ENCODE data around the gene SRXN1. TPM values are rescaled to one million over a fixed set of nuclear protein-coding genes. Genes with fewer than 3 reads are reported as not detected.
"Not testable (repeated sequence)": the region's sequence is repeated elsewhere in the genome, so short reads cannot be mapped to it uniquely, and the experiment has no call there.

SRXN1 gene
- total RNA-seq: 49.6 and 73.4 TPM in 2 replicates

DNA sequence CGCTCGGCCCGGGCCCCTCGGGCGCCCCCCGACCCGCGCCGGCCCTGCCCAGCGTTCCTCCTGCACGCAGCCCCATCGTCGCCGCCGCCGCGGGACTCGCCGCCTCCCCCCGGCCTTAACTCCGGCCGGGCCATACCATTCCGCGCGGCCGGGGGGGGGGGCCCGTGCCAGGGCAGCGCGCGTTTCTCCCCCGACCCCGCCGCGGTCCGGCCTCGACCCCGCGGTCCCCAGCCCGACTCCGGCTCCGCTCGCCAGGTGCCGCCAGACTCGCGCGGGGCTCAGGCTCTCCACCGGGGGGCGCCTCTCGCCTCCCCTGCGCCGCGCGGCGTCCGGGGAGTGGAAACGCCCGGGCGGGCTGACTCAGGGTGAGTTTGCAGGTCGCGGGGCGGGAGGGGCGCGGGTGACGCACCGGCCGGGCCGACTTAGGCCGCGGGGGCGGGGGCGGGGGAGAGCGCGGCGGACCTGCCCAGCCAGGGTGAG, at the start of gene SRXN1:
Gene SRXN1, minus strand, starts transcription at position 91 of the 480 bp plus-strand sequence. Its CDS starts 15 bp downstream, at position 76.
- no peak for DNase-seq (ENCODE audit: extremely low read depth, low read depth, low spot score)

DNA sequence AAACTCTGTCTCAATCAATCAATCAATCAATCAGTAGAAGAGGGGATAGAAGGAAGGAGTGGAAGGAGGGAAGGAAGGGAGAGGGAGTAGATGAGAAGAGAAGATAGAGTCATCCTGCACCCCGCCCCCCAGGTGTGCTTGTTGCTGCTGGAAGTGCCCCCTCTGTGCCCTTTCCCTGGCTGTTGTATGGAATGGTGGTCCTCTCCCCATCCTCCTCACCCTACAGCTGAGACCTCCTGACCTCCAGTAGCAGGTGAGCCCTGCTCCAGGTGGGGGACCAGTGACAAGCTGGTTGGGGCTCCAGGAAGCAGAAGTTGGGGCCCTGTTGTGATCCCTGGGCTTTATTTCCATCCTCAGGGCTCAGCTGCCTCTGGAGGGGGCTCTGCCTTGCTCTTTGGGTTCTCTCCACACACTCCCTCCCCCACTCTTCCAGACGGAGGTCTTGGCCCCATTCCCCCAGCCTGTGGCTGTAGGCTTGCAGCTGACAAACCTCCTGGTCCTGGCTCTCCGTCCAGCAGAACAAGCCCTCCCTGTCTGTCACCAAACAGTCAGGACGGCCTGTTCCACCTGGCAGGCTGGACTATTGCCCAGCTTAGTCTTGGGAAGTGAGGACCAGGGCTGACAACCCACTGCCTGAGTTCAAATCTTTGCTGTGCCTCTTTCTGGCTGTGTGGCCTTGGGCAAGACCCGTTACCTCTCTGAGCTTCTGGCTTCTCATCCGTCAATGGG, 48.6 kb upstream of the SRXN1 start:
- DNase-seq (ENCODE audit: extremely low read depth, low read depth, low spot score): no peak

DNA sequence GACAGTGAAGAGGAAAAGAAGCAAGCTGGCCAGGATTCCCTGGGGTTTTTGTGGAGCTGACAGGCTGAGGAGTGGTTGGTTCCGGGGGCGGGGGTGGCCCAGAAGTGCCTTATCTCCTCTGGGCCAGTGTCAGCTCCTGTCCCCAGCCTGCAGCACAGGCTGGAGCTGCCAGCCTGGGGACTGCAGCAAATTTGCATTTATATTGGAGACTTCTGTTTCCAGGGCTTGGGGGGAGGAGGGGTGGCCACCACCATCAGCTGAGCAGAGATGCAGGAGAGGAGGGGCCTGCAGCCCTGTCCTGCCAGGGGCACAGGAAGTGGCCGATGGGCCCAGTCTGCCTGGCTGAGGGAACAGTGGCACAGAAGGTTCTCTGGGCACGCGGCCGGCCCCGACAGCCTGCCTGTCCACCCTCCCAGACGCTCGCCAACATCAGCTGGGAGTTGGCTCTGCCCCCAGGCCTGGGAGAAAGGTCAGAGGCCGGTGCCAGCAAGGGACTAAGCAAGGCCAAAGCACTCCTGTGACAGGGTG, 46.9 kb upstream of the SRXN1 start:
- DNase-seq (ENCODE audit: extremely low read depth, low read depth, low spot score): no peak

DNA sequence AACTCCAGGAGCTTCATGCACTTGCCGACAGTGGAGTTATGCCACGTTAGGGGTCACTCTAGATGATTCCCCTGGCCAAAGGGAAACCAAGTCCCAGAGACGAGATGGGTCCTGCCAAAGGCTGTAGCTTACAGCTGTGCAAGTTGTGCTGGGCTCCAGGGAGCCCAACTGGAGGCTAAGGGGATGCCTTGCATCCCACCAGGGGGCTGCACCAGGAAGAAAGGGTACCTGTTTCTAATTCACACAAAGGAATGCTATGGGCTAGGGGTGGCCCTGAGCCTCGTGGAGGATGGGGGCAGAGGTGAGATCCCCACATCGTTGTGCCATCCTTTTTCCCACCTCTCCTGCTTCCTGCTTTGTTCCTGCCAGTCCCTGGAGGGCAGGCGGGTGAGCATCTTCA, 46.3 kb upstream of the SRXN1 start:
- no peak for DNase-seq (ENCODE audit: extremely low read depth, low read depth, low spot score)

DNA sequence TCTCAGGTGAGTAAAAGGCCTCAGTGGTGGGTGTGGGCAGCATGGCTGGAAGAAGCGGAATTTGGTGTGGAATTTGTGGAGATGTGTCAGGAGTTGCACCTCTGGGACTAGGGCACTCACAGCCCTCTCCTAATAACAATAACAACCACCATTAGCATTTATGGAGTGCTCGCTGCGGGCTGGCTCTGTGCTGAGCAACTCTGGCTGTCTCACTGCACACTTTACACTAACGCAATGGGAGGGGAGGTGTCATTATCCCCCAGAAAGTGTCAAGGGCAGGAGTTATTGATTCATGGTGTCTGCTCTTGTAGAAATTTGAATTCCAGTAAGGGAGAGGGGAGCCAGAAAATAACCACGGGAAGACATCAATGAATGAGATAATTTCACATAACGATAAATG, 45.3 kb upstream of the SRXN1 start:
- DNase-seq (ENCODE audit: extremely low read depth, low read depth, low spot score): no peak

DNA sequence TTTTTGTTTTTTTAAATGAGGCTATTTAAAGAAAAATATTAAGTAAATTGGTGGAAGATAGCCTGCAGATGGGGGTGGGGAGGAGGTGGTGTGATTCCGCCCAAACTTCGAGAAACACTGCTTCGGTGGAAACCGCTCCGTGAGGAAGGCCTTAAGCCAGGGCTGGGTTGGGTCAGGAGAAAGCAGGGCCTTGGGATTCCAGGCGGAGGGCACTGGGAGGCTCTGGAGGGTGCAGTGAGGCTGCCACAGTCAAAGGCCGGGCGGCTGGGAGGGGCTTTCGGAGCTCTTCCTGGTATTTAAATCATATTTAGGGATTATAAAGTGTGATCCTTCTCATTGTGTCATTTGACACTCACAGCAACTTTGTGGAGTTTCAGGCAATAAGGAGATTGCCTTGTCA, 44.8 kb upstream of the SRXN1 start:
- no peak for DNase-seq (ENCODE audit: extremely low read depth, low read depth, low spot score)

DNA sequence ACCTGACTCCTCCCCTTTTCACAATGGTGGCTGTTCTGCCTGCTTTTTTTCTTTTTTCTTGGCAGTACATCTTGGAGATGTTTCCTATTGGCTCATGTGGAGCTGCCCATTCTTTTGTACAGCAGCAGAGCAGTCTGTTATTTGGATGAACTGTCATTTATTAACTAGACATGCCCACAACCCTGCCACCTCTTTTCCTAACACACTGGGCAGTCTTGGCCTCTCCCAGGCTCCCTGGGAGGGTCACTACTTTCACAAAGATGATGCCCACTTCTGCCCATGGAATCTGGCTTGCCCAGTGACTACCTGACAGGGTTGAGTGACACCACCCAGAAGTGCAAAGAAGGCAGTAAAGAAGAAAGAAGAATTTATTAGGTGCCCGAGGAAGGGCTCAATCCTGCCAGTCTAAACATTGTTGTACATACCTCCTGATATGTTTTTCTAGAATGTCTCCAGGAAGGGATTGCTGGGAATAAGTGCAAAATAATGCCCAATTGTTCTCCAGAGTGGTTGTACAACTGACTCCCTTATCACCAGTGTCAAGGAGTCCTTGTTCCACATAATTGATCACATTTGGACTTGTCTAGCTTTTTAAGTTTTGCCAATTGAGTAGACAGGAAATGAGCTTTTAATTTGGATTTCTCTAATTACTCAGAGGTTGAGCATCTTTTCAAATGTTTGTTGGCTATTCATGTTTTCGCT, 42.3 kb upstream of the SRXN1 start:
- no peak for DNase-seq (ENCODE audit: extremely low read depth, low read depth, low spot score)

DNA sequence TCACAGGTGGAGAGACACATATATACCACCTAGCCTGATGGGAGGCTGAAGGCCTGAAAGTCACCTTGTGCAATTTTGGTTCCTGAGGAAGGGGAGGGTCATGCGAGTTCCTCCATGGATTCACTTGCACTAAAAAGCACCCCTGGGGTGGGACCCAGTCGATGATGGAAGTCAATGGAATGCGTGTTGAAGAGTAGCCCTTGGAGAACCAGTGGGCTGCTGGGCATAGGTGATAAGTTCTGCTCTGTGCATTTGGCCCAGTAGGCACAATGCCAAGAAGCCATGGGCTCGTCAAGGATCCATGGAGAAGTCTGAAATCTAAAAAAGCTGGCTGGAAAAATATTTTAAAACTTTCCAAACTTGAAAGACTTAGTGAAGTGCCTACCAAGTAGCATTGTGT, 41.5 kb upstream of the SRXN1 start:
- DNase-seq (ENCODE audit: extremely low read depth, low read depth, low spot score): no peak

DNA sequence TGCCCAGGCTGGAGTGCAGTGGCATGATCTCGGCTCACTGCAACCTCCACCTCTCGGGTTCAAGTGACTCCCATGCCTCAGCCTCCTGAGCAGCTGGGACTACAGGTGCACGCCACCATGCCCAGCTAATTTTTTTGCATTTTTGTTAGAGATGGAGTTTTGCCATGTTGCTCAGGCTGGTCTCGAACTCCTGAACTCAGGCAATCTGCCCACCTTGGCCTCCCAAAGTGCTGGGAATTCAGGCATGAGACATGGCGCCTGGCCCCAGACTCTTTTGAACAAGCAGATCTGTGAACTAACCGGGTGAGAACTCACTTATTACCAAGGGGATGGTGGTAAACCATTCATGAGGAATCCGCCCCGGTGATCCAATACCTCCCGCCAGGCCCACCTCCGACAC, 40.8 kb upstream of the SRXN1 start:
- DNase-seq (ENCODE audit: extremely low read depth, low read depth, low spot score): not testable (repeated sequence)

DNA sequence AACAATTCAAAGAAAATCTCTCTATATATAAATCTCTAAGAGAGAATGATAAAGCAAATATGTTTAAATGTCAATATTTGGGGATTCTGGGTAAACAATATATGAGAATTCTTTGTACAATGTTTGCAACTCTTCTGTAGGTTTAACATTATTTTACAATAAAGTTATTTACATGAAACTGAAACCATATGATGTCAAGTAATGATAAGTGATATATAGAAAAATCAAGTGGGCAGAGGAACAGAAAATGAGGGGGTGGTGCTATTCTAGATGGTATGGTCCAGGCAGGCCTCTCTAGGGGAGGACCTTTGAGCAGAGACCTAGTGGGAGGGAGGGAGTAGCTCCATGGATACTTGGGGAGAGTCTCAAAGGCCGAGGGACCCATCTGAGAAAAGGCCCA, 39.0 kb upstream of the SRXN1 start:
- no peak for DNase-seq (ENCODE audit: extremely low read depth, low read depth, low spot score)

DNA sequence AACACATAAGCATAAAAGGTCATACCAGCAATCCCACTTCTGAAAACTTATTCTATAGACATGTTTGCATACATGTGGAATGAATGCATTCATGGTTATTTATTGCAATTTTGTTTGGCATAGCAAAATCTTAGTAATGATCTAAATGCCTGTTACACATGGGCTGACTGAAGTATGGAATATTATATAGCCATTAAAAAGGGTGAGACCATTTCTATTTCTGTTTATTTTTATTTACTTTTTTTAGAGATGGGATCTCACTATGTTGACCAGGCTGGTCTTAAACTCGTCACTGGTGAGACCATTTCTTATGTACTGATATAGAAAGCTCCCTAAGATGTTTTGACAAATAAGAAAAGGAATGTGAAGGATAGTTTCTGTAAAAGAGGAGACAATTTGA, 36.9 kb upstream of the SRXN1 start:
- DNase-seq (ENCODE audit: extremely low read depth, low read depth, low spot score): no peak

DNA sequence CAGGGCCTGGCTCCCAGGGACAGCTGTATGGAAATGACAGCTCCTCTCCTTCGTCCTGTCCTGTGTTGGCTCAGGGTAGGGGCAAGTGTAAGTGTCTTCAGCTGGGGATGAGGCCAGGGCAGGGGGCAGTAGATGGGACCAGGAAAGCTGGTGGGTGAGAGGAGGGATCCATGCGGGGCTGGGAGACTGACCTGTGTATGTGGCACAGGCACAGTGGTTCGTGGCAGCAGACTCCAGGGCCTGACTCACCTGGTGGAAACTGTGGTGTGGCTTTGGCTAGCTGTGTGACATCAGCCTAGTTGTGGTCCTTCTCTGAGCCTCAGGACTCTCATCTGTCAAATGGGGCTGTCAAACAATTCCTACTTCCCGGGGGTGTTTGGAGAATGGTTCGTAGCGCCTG, 36.3 kb upstream of the SRXN1 start:
- no peak for DNase-seq (ENCODE audit: extremely low read depth, low read depth, low spot score)

DNA sequence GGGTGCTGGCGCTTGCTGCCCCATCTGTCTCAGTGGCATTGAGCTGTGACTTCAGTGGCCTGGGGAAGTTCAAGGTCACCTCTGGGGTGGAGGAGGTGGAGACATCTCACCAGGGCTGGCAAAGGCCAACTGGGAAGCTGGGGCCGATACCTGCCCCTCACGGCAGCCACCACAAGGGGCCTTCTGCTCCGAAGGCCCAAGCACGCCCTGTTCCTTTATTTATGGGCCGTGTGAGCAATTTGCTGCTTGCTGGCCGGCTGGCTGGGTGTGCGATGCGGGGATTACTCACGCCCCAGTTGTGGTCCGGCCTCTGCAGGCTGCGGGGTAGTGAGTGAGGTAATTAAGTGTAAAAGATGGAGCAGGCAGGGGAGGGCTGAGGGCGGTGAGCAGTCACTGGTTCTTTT, 35.8 kb upstream of the SRXN1 start:
- no peak for DNase-seq (ENCODE audit: extremely low read depth, low read depth, low spot score)

DNA sequence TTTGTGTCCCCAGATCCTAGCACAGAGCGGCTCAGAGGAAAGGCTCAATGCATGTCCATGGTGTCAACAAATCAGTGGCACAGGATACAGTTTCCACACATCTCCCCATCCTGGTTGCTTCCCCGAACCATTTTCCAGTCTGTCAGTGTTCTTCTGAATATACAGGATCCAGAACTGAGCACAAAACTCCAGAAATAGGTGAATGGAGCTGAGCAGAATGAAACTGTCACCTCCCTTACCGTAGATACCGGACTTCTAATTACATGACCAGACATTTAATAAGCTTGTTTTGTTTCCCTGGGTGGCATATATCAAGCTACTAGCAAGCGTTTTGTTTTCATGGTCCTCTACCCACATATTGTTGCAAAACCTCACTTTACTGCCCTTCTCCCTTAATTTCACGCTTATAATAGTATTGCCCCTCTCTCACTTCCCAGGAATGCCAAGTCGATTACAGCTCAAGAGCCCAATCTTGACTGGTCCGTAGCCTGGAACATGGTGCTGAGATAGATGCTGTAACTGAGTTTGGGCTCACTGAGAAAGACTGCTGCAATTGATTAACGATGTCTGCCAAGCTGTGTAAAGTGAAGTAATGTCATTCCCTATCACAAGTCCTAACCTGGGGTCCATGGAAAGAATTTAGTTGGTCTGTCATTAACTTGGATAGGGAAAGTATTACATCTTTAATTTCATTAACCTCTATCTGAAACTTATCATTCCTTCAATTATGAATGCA, 34.6 kb upstream of the SRXN1 start:
- no peak for DNase-seq (ENCODE audit: extremely low read depth, low read depth, low spot score)

DNA sequence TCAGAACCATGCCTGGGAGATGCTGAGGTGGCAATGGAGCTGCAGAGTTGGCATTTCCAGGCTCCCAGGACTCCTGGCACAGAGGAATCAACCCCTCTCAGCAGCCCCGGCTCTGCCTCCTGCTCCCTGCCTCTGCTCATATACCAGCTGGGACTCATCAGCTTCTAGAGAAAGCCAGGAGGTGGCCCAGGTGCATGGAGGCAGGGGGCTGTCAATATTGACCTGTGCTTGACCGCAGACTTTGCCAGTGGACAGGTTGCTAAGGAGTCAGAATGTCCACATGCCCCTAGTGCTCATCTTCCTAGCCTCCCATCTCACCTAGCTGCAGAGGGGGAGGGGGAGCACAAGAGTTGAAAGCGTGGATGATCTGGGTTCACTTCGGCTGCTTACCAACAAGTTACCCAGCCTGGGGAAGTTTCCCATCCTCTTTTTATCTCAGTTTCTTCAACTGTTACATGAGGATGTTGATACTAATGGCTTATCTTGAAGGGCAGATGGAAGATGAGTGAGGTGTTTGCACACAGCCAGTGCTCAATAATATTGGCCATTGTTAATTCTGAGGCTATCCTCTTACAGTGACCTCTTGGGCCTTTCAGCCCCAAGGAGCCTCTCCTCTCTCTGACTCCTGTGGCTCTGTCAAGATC, 31.8 kb upstream of the SRXN1 start:
- no peak for DNase-seq (ENCODE audit: extremely low read depth, low read depth, low spot score)

DNA sequence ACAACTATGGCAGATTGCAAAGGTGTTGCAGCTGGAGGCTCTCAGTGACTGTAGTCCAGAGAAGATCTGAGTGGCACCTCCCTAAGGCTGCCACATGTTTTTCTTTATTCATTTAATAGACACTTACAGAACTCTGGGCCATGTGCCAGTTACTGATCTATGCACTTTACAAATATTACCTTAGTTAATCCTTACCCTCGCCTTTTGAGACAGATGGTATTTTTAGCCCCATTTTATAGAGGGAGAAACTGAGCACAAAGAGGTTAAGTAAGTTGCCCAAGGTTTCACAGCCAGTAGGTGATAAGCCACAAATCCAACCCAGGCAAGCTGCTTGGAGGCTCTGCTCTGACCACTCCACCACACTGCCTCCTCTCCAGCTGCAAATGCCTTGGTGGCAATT, 29.1 kb upstream of the SRXN1 start:
- no peak for DNase-seq (ENCODE audit: extremely low read depth, low read depth, low spot score)

DNA sequence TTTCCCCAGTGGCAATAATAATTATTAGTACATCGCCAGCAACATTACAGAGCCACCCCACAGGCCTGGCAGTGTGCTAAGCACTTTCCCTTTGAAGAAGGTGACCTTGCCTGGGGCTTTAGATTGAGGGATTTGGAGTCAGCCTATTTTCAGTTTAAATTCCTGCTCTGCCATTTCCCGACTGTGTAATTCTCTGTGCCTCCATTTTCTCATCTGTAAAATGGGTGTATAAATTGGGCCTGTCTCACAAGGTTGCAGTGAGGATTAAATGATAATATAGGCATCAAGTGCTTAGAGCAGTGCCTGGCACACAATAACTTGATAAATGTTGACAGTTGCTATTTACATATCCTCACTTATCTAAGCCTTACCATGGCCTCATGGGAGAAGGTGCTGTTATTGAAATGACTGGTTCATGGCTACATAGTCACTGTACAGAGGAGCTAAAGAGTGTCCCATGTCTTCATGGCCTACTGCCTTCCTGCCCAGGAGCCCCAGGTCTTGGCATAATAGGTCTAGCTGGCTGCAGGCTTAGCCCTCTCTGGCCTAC, 27.7 kb upstream of the SRXN1 start:
- DNase-seq (ENCODE audit: extremely low read depth, low read depth, low spot score): no peak

DNA sequence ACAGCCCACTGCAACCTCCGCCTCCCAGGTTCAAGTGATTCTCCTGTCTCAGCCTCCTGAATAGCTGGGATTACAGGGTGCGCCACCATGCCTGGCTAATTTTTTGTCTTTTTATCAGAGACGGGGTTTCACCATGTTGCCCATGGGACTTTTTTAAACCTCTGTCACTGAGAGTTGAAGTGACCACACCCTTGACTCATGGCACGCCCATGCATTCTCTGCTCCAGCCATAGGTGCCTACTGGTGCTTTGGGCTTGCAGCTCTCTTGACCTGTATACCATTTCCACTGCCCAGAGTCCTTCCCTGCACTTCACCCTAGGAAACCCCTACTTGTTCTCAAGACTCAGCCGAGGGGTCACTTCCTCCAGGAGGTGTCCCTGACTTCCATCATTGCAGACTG, 25.0 kb upstream of the SRXN1 start:
- no peak for DNase-seq (ENCODE audit: extremely low read depth, low read depth, low spot score)

DNA sequence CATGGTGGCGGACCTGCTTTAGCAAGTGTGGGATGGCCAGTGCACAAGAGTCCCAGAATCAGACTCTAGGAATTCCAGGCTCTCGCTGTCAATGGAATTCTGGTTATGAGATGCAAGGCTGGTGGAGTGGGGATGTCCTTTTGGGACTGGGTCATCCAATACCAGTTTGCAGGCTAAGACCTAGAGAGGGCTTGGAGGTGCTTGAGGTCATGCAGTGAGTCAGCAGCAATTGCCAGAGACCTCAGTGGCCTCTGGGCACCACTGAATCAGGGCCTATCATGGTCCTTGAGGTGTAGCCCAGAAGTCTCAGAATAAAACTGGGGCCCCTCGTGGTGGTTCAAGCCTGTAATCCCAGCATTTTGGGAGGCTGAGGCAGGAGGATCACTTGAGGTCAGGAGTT, 24.0 kb upstream of the SRXN1 start:
- DNase-seq (ENCODE audit: extremely low read depth, low read depth, low spot score): no peak

DNA sequence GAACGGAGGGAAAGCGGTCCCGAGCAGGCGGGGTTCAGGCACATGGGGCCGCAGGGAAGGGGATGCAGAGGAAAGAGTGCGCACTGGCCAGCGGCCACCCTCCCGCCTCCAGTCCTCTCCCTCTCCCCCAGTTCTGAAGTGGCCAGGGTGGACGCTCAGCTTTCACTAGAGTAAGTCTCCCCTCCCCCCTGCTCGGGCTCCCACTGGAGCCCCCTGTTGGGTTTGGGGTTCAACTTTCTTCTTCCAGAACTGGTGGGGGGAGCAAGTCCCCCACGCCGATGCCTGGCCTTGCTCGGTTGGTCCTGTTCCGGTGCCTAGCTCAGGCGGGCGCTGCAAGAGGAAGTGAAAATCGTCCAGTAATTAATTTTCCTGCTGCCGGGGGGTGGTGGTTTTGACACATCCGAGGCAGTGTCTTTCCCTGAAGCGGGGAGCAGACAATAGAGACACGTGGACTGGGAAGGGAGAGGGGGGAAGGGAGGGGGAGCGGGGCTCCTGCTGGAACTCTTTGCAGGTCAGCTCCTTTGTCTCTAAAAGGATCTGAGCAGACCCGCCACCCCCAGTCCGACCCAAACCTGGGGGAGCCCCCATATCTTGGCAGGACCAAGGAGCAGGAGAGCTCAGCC, 23.4 kb upstream of the SRXN1 start:
- DNase-seq (ENCODE audit: extremely low read depth, low read depth, low spot score): no peak

All from glomerular endothelial cell (primary cell).